HG03045 (cell line): ENCODE data around the gene HUS1.
"Not testable (repeated sequence)": the region's sequence is repeated elsewhere in the genome, so short reads cannot be mapped to it uniquely, and the experiment has no call there.

Experiments
- ATAC-seq: cut with Tn5 transposase; IDR thresholded peaks from one replicate; pipeline ENCODE4 v1.9.1; 2021; ENCODE audit warnings: mild to moderate bottlenecking, moderate library complexity; ENCODE audit not compliant: unreplicated experiment

Gene HUS1

GRCh38 chr7:47980648-47981047 lies 1.2 kb upstream of the HUS1 start:
- not testable (repeated sequence) for ATAC-seq

GRCh38 chr7:47979832-47980181 lies 392 bp upstream of the HUS1 start:
- ATAC-seq: no peak

GRCh38 chr7:47978790-47979144 lies 648 bp downstream of the HUS1 start:
- no peak for ATAC-seq

- no peak for ATAC-seq
Observed at GRCh38 chr7:47973739-47974138, 5.7 kb downstream of the HUS1 start.

- no peak for ATAC-seq
Observed at GRCh38 chr7:47970761-47971160, 8.7 kb downstream of the HUS1 start.

GRCh38 chr7:47968847-47969774 lies 10.3 kb downstream of the HUS1 start:
- peak; percentile 66 for ATAC-seq

- no peak for ATAC-seq
Observed at GRCh38 chr7:47967708-47968107, 11.7 kb downstream of the HUS1 start.

- no peak for ATAC-seq
Observed at GRCh38 chr7:47967123-47967522, 12.3 kb downstream of the HUS1 start.

GRCh38 chr7:47965456-47965855 lies 14.0 kb downstream of the HUS1 start:
- ATAC-seq: no peak

- ATAC-seq: no peak
Observed at GRCh38 chr7:47962262-47962661, 17.2 kb downstream of the HUS1 start.

- no peak for ATAC-seq
Observed at GRCh38 chr7:47957156-47957555, 22.3 kb downstream of the HUS1 start.

- ATAC-seq: no peak
Observed at GRCh38 chr7:47956220-47956619, 23.2 kb downstream of the HUS1 start.

GRCh38 chr7:47954231-47954911 lies 25.0 kb downstream of the HUS1 start:
- ATAC-seq: peak; percentile 64

- ATAC-seq: peak; percentile 75
Observed at GRCh38 chr7:47953822-47954221, 25.6 kb downstream of the HUS1 start.

GRCh38 chr7:47952224-47952623 lies 27.2 kb downstream of the HUS1 start:
- no peak for ATAC-seq

- no peak for ATAC-seq
Observed at GRCh38 chr7:47951374-47951773, 28.0 kb downstream of the HUS1 start.

GRCh38 chr7:47950714-47951113 lies 28.7 kb downstream of the HUS1 start:
- no peak for ATAC-seq

GRCh38 chr7:47949703-47950102 lies 29.7 kb downstream of the HUS1 start:
- ATAC-seq: no peak

- ATAC-seq: no peak
Observed at GRCh38 chr7:47948141-47948790, 31.1 kb downstream of the HUS1 start, which contains the start of gene PKD1L1. Gene PKD1L1 (minus strand): TSS chr7:47948466. CDS start chr7:47948440, 26 bp downstream.

GRCh38 chr7:47947355-47947749 lies 32.1 kb downstream of the HUS1 start:
- ATAC-seq: no peak

- ATAC-seq: no peak
Observed at GRCh38 chr7:47946581-47947354, 32.6 kb downstream of the HUS1 start.
